Smooth muscle cell (in vitro differentiated cells): ENCODE measurements around the gene UBE2N. TPM values are rescaled to one million over a fixed set of nuclear protein-coding genes. Genes with fewer than 3 reads are reported as not detected.

Experiments
- DNase-seq: peaks from one replicate; lab custom pipeline; 2025; ENCODE audit not compliant: unreplicated experiment; lab: John Stamatoyannopoulos, UW
- H2AFZ ChIP-seq: fragments of 200-600 bp; sonication (generic); 2 replicates; pipeline ENCODE4 v1.6.0; 2016; ENCODE audit warnings: antibody characterized with exemption, low read depth, mild to moderate bottlenecking
- H3F3A ChIP-seq: fragments of 200-600 bp; sonication (generic); 2 replicates; pipeline ENCODE4 v1.6.0; 2017; ENCODE audit warnings: antibody characterized with exemption, low read depth
- H3K27ac ChIP-seq: fragments of 200-600 bp; sonication (generic); 2 replicates; pipeline ENCODE4 v1.5.1; 2016; ENCODE audit warnings: low read depth, mild to moderate bottlenecking
- H3K27me3 ChIP-seq: fragments of 200-600 bp; sonication (generic); 2 replicates; pipeline ENCODE4 v1.6.1; 2016; ENCODE audit warnings: low read depth, mild to moderate bottlenecking
- H3K36me3 ChIP-seq: fragments of 200-600 bp; sonication (generic); 2 replicates; pipeline ENCODE4 v1.5.1; 2016; ENCODE audit warnings: low read depth
- H3K4me1 ChIP-seq: fragments of 200-600 bp; sonication (generic); 2 replicates; pipeline ENCODE4 v1.5.1; 2016; ENCODE audit warnings: low read depth
- H3K4me2 ChIP-seq: fragments of 200-600 bp; sonication (generic); 2 replicates; pipeline ENCODE4 v1.6.0; 2016; ENCODE audit warnings: mild to moderate bottlenecking
- H3K4me3 ChIP-seq: fragments of 200-600 bp; sonication (generic); 2 replicates; pipeline ENCODE4 v1.5.1; 2016; ENCODE audit warnings: mild to moderate bottlenecking
- H3K79me2 ChIP-seq: fragments of 200-600 bp; sonication (generic); 2 replicates; pipeline ENCODE4 v1.6.0; 2016; ENCODE audit warnings: low read depth, mild to moderate bottlenecking
- H3K9ac ChIP-seq: fragments of 200-600 bp; sonication (generic); 2 replicates; pipeline ENCODE4 v1.6.0; 2016; ENCODE audit warnings: low read depth
- H3K9me3 ChIP-seq: fragments of 200-600 bp; sonication (generic); replicated peaks from 2 replicates; pipeline ENCODE4 v1.5.1; 2016; ENCODE audit warnings: low read depth
- H4K20me1 ChIP-seq: fragments of 200-600 bp; sonication (generic); 2 replicates; pipeline ENCODE4 v1.6.0; 2016; ENCODE audit warnings: low read depth
- WGBS: methylation state at CpG from one replicate; pipeline ENCODE4 v1.1.7; 2016; ENCODE audit warnings: low lambda C conversion rate; 5-methylcytosine and 5-hydroxymethylcytosine counted together
- polyA plus RNA-seq: library from polyadenylated mRNA; unstranded; fragments of >200 nt; fragmentation: Nextera tagmentation; extraction: Ambion mirVana; gene quantifications from 2 replicates; pipeline ENCODE4 v1.2.1, GENCODE V29; 2016
- total RNA-seq: library from RNA; depleted of rRNA; stranded (reverse); fragments of >200 nt; gene quantifications from 2 replicates; pipeline ENCODE4 v1.2.3, GENCODE V29; 2014
- TF ChIP-seq, protein P1 (sequence below): fragments of 200-600 bp; sonication (generic); IDR thresholded peaks from 2 replicates; pipeline ENCODE4 v1.5.1; 2017; ENCODE audit warnings: borderline replicate concordance, mild to moderate bottlenecking, antibody characterized with exemption; ENCODE audit not compliant: insufficient read depth, poor library complexity, severe bottlenecking

UBE2N gene
- total and polyA plus RNA-seq, 2 experiments from 2014 or later, result 61.3 to 111 TPM

DNA sequence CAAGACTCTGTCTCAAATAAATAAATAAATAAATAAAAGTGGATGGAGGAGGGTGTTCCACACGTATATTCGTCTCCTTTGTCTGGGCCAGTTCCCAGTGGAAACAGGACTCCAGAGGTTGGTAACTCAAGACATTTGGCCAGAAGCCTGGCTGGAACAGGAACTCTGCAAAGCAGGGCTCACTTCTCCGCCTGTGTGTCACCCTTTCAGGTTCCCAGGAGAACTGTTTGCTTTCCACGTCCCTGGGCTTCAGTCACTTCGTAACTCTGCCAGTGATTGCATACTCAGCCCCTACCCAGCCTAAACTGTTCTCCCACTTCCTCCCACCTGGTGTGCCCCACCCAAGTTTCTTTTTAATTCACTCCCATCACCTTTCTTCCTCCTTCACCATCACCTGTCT is 7.0 kb upstream of the UBE2N start:
- Histone ChIP-seq H3K36me3 (no peaks in the 10 kb centered on the region), H3K9me3 (no peaks in the 10 kb centered on the region), H3K4me1 (no peaks in the 10 kb centered on the region), H3K27ac (no peak overlapping the region), H3K4me3 (no peak overlapping the region), H2AFZ (no peak overlapping the region), H3K79me2 (no peaks in the 10 kb centered on the region), H3K27me3 (no peaks in the 10 kb centered on the region), H3K4me2 (no peak overlapping the region), H3K9ac (no peak overlapping the region), H3F3A (no peaks in the 10 kb centered on the region), H4K20me1 (no peaks in the 10 kb centered on the region)
- no peak for DNase-seq
- WGBS, result 87% methylated on average over 5 of the region's 5 CpGs
- TF ChIP-seq, protein P1, sequence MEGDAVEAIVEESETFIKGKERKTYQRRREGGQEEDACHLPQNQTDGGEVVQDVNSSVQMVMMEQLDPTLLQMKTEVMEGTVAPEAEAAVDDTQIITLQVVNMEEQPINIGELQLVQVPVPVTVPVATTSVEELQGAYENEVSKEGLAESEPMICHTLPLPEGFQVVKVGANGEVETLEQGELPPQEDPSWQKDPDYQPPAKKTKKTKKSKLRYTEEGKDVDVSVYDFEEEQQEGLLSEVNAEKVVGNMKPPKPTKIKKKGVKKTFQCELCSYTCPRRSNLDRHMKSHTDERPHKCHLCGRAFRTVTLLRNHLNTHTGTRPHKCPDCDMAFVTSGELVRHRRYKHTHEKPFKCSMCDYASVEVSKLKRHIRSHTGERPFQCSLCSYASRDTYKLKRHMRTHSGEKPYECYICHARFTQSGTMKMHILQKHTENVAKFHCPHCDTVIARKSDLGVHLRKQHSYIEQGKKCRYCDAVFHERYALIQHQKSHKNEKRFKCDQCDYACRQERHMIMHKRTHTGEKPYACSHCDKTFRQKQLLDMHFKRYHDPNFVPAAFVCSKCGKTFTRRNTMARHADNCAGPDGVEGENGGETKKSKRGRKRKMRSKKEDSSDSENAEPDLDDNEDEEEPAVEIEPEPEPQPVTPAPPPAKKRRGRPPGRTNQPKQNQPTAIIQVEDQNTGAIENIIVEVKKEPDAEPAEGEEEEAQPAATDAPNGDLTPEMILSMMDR, result no peak

DNA sequence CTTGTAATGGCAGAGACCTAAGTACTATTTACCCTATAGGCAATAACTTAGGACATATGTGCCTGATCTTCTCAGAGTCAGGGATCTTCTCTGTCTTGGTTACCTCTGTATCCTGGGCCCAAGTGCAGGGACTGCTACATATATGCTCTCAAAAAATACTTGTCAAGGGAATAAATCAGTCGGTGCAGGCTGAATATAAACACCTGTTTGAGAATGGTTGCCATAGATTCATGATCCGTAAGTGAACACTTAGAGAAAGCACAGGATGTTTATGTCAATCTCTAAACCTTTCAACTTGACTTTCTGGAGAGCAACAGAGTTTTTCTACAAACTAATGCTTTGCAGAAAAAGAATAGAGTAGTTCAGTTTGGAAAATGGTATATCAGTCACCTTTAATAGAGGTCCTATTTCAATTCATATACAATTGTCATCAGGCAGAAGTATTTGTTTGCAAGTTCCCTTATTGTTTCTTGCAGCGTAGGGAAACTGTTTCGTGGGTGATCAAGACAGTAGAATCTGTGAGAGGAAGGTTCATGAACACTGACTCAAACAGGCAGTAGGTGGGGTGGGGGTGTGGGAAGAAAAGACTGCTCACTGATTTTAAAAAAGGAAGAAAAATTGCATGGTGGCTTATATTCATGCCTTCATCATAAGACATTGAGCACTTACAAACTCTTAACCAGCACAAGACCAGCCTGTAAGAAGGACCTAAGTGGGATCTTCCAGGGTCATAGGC is 6.0 kb upstream of the UBE2N start:
- Histone ChIP-seq H4K20me1 (no peaks in the 10 kb centered on the region), H3K4me1 (peaks cover 7% of the 10 kb centered on the region), H3K9me3 (no peaks in the 10 kb centered on the region), H3K4me2 (no peak overlapping the region), H3F3A (no peaks in the 10 kb centered on the region), H3K4me3 (no peak overlapping the region), H3K27me3 (no peaks in the 10 kb centered on the region), H3K36me3 (no peaks in the 10 kb centered on the region), H3K79me2 (no peaks in the 10 kb centered on the region), H2AFZ (no peak overlapping the region), H3K27ac (no peak overlapping the region), H3K9ac (no peak overlapping the region)
- TF ChIP-seq, protein P1, result no peak
- DNase-seq, result no peak
- WGBS, result 89% methylated on average over 4 of the region's 4 CpGs

DNA sequence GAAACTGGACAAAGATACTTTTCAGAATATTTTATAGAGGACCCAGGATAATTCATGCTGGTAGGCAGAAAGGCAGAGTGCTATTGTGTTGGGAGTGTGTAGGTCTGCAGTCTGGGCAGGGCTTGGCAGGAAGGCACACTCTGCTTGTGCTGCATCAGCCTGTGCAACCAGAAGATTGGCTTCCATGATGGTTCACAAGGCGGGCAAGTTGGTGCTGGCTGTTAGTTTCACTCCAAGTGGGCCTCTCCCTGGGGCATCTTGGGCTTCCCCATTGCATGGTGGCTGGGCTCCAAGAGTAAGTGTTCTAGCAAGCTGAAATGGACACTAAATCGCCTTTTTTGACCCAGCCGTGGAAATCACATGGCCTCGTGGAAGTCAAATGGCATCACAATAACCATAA is 1.8 kb upstream of the UBE2N start:
- H2AFZ ChIP-seq, result no peak overlapping the region
- H3F3A ChIP-seq, result no peaks in the 10 kb centered on the region
- H3K27ac ChIP-seq, result peak overlapping the region; percentile 93
- H3K9me3 ChIP-seq, result no peaks in the 10 kb centered on the region
- H3K4me1 ChIP-seq, result peaks cover 28% of the 10 kb centered on the region
- H3K4me3 ChIP-seq, result no peak overlapping the region
- H4K20me1 ChIP-seq, result peaks cover 29% of the 10 kb centered on the region
- TF ChIP-seq, protein P1, result no peak
- H3K9ac ChIP-seq, result no peak overlapping the region
- no peaks in the 10 kb centered on the region for H3K36me3 ChIP-seq
- H3K27me3 ChIP-seq, result no peaks in the 10 kb centered on the region
- 92% methylated on average over 4 of the region's 4 CpGs for WGBS
- H3K4me2 ChIP-seq, result no peak overlapping the region
- peaks cover 31% of the 10 kb centered on the region for H3K79me2 ChIP-seq
- DNase-seq, result no peak
